Caki2 (cell line): ENCODE results near the gene GRID1. TPM values are rescaled to one million over a fixed set of nuclear protein-coding genes. Genes with fewer than 3 reads are reported as not detected.
A peak's percentile ranks its signal among the peaks of the same experiment; 100 is the strongest.

Experiments used
- DNase-seq: peaks from one replicate; pipeline ENCODE4 v3.0.0-alpha.2; 2015; ENCODE audit warnings: low read depth
- in situ Hi-C: cut with HindIII; loops from 2 replicates; pipeline ENCODE4 v1.10.0; 2016; ENCODE audit warnings: low sequenced_read_pairs, low pct_unique_long_range_greater_than_20kb, mixed read lengths
- total RNA-seq: library from RNA; depleted of rRNA; stranded (reverse); fragments of >200 nt; shearing (Covaris generic); gene quantifications from 2 replicates; pipeline ENCODE4 v1.2.3, GENCODE V29; 2014; ENCODE audit warnings: low replicate concordance

The GRID1 gene
- total RNA-seq, 1 experiment from 2014 or later: 2.6 TPM

DNA sequence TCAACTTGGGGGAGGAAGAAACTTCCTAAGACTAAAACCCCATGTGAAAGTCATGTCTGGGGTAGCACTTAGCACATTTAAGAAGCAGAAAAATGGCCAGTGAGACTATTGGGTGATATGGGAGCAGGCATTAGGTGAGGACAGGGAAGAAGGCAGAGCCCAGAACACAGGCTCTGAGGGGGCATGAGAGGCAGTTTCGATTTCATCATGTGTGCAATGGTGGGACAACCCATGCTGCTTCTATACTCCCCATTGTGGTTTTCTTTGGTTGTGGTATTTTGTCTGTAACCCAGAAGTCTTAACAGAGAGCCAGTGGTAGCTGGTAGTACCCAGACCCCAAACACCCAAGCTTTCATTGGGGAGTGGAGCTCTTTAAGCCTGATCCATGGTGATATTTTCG lies 752.0 kb downstream of the GRID1 start:
- DNase-seq: no peak
- in situ Hi-C loops: no loop called here

DNA sequence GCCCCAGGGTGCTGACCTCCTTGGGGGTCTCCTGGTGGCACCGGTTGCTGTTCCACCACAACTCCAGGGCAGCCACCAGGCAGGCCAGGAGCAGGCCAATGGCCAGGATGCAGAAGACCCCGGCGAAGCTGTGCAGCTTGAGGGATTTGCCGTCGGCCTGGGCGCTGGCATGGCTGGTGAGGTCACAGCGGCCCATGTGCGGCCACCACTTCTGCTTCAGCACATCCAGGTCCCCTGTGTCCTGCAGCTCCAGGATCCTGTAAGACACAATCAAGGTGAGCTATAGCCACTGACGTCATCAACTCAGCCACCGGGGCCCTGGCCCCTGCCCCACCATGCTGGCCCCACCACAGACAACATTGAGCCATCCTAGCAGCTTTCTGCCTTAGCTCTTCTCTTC lies 753.2 kb downstream of the GRID1 start:
- no peak for DNase-seq
- in situ Hi-C loops: no loop called here

DNA sequence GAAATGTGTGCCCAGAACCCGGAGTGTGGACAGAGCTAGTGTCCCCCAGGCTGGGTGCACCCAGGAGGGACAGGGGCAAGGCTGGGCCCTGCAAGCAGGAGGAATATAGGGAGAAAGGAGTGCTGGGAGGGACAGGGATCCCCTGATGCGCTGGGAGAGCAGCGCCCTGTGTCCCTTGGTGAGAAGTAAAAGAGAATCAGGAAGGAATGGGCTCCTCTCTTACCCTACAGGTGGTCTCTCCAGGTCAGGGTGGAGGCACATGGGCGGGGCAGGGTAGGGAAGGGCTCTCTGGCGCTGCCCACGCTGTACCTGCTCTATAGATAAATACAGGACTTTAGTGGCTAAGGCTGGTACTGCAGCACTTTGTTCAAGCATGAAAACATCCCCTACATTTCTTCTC lies 753.8 kb downstream of the GRID1 start:
- no peak for DNase-seq
- in situ Hi-C loops: no loop called here

DNA sequence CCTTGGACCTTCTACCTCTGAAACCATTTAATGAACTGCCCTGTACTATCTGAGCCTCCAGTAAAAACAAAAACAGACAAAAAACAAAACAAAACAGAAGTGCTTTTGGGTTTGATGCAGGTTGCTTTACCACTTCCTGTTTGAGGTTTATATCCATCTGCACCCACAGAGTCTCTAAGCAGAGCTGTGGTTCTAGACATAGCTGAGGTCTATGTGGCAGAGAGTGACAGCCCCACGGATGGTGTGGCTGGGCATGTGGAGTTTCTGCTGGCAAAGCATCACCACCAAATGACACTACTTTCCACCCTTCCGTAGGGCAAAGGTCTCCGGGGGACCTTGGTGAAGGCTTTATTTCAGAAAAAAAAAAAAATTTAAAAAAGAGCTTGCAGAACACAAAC lies 754.2 kb downstream of the GRID1 start:
- no peak for DNase-seq

DNA sequence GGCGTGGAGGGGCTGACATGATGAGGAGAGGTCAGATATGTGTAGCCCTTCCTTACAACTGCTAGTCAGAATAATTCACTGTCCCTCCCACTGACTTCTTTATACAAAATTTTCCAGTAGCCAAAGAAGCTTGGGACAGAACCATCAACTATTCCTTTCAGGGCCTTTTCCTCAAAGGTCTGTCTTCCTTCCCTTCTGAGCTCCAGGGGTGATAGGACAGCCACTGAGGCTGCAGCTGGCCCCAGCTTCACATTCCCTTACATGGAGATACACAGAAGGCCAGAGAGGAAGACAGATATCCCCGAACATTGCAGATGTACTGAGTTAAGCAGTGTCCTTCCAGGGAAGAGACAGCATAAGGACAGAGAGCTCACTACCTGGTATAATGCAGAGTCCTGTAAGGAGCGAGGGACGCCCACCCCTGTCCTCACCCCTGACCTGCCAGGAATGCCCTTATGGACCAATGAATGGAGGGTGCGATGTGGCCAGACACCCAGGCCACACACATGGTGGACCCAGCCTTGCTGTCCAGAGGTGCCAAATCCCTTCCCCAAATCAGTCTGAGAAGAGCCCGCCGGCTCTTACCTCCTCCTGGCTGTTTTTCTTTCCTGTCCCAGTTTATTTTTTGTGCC lies 754.7 kb downstream of the GRID1 start:
- in situ Hi-C loops: no loop called here
- no peak for DNase-seq

More for the DNA sequence above, 754.2 kb downstream of the GRID1 start:
- in situ Hi-C loops: no loop called here

DNA sequence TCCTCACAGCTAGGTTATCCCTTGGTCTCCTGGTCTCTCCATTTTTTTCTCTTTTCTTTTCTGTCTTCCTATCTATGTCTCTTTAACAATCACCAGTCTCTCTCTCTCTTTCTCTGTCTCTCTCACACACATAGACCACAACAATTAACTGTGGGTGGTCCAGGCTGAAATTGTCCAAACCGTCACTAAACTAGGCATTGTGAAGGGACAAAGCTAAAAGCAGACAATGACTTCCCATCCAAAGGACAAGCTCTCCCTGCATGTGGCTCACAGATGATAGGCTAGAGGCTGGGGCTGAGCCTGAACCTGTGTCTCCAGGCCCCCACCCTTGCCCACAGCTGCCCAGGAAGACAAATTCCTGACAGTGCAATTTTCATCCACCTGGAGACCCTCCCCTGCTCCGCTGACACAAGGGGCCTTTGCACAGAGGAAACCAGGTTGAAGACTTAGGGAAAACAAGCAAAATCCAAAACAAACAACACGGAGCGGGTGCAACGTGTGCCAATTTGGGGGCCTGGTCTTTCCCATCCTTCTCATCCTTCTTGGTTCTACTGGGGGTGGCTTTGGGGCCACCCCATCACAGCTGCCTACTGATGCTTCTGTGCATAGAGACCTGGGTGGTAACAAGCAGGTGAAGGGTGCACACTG lies 755.4 kb downstream of the GRID1 start:
- in situ Hi-C loops: no loop called here
- DNase-seq: no peak

DNA sequence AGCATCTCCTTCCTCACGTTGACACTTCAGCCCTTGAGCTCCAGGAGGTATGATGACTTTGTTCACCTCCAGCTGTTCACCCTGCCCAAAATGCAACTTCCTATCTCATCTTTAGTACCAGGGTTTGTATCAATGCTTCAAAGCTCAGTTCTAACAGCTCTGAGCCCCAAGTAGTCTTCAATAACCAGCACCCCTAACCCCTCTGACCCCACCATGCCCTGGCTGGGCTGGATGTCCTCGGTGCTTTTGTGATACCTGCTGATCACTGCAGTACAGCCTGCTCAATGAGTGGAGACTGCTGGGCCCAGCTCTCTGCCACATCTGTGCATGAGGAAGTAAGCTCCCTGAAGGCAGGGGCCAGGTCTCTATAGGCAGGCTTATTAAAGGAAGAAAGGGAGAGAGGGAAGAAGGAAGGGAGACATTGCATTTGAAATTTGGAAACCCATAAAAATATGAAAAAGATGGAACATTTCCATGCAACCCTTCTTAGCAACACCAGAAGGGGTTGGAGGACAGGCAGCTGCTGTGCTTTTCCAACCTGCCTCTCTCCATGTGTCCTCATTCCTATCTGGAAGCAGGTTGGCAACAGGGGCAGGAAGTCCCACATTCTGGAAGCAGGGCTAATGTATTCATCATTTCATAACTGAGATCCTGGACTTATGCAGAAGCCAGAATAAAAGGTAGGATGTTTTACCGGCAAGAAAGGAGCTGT lies 756.1 kb downstream of the GRID1 start:
- in situ Hi-C loops: no loop called here

DNA sequence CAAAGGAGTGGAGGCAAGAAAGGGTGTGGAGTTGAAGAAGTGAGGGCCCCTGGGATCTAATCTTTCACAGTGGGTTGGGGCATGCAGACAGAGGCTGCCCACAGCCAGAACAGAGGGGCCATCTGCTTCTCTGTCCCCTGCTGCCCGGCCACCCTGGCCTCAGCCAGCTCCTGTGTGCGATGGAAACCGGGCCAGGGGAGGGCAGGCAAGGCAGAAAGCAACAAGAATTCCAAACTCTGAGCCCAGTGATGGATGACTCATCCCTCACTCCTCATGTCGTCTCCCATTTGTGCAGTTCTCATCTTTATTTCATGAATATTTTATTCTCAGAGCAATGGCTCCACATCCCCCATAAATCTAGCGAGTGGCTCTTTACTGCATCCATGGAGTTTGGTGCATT lies 757.1 kb downstream of the GRID1 start:
- DNase-seq: no peak
- in situ Hi-C loops: no loop called here

More for the DNA sequence above, 756.1 kb downstream of the GRID1 start:
- no peak for DNase-seq

DNA sequence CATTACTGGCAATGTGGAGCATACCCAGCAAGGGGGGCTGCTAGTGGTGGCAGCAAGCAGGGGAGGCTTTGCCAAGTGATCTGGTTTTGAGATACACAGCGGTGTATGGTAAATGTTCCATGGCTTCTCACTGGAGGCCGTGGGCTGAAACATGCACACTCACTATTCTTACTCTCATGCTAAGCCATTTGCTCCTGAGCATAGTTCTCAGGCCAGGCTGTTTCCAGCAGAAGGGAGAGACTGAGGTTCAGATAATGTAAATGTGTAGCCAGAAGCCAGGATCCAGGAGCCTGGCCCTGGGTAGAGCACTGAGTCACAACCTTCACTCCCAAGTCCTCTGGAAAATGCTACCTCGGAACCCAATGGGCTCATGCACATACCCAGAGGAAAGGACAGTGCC lies 757.9 kb downstream of the GRID1 start:
- no peak for DNase-seq
- in situ Hi-C loops: no loop called here

DNA sequence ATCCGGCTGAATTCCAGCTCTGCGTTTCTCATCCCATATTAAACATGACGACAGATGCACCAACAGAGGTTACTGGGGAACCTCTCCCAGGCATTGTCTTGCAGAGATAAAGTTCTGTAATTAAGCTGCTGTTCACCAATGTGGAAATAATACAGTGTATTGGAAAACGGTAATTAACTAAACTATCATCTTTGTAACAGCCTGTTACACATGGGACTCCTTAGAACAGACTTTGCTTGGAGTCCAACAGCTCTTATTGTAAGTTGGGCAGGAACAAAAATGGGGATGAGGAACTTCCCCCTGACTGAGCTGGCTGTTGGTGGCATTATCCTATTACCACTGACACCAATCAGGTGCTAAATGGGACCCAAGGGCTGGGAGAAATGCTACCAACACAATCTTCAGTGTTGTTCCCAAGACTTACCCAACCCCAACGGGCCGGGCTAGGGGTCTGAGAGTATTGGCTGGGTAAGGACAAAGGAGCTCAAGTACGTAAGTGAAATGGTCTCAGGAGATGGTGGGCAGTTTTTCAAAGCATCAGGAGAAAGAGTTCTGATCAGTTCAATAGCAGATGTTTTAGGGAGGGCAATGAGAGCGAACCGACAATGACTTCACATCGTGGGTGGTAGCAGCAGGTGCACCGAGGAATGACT lies 759.4 kb downstream of the GRID1 start:
- in situ Hi-C loops: no loop called here
- no peak for DNase-seq

DNA sequence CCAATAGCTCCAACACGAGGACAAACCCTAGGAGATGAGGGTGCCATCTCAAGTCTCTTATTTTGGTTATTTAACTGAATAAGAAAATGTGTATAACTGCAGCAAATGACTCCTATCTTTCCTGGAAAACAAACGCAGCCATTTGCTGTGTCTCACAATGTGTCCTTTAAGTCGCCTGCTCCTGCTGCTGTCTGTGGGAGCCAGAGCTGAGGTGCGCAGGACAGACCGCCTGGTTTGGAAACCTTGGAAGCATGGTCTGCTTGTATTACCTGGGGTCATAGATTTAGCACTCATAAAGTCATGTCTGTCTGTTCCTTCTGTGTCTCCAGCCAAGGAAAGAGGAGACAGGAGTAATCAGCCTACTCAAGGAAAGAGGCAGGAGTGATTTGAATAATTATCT lies 760.2 kb downstream of the GRID1 start:
- in situ Hi-C loops: no loop called here
- DNase-seq: no peak

DNA sequence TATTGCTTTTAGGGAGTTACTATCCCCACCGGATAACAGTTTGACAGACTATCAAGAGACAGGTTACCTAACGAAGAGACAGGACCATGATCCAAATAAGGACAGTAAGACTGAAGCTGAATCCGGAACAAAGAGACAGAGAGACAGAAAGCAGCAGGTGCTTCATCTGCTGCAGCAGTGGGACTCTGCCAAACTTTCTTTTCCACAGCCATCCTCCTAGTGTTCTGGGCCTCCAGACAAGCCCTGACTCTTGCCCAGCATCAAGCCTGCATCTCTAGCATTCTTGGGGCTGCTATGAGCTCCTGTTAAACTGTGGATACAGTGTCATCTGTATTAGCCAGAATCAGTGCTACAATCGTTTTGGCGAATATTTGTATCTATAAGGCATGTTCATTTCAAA lies 761.7 kb downstream of the GRID1 start:
- in situ Hi-C loops: no loop called here
- DNase-seq: no peak

DNA sequence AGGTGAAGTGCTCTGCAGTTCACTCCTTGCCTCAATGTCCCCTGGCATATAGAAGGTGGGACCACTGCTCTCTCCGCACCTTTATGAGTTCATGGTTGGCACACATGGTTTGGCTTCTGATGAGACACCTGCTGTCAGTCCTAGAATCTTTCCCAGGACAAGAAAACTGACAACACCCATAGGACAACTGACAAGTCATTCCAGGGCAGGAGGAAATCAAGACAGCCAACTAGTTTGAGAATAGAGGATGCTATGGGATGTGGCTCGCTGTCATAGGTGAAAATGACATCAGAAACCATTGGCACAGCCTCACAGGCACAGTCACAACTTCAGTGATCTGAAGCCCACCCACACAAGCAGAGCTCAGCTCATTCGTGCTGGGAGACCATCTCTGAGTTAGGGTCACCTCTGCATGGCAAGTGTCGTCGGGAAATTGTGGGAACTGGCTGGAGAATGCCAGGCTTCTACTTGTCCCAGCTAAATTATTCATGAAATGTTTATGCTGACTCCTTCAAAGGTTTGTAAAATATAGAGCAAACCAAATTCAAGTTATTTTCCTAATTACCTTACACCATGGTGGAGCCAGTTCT lies 762.4 kb downstream of the GRID1 start:
- in situ Hi-C loops: no loop called here

DNA sequence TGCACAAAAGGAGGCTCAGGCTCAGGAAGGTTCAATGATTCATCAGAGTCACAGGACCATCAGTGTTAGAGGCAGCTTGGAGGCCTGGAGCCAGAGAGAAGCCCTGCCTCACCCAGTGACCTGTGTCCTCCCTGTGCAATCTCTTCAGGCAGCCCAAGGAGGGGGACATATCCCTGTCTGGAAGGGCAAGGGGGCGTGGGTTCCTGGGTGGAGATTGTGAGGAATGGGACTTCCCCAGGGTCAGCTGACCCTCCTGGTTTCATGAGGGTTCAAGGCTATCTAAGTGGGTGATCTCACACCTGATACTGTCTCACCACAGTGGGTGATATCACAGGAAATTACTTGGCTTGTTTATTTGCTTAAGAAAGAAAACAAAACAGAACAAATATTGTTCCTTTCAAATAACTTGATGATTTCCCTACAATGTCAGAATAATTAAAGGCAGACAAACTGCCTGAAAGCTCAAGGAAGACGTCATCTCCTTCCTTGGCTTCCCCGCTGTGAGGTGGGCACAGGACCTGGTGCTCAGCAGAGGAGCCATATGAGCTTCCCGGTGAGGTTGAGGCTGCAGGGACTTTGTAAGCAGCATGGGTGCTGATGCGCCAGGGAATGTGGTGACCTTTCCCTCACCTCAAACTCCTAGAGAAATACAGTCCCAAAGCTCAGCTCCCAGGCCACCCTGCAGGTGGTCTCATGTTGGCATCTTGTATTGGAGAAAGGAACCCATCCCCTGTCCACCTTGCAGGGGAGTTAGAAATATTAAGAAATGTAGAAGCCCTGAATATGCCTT lies 763.2 kb downstream of the GRID1 start:
- peak; percentile 16 for DNase-seq
- in situ Hi-C loops: no loop called here

More for the DNA sequence above, 762.4 kb downstream of the GRID1 start:
- DNase-seq: no peak

DNA sequence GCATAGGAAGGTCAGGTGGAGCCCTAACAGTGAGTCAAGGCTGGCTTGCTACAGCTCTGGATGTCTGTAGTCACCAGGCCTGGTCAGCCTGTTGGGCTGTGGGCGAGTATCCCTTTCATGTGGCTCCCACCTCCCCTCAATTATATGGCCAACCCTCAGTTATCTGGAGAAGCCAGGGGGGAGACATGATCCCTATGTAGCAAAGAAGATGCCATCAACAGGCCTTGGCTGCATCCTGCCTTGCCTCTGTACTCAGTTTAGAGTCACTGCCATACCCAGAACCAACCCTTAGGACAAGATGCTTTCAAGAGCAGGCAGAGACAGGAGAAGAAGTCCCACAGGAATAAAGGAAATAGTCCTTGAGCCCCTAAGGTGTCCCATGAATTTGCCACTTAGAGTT lies 763.9 kb downstream of the GRID1 start:
- DNase-seq: no peak
- in situ Hi-C loops: no loop called here

DNA sequence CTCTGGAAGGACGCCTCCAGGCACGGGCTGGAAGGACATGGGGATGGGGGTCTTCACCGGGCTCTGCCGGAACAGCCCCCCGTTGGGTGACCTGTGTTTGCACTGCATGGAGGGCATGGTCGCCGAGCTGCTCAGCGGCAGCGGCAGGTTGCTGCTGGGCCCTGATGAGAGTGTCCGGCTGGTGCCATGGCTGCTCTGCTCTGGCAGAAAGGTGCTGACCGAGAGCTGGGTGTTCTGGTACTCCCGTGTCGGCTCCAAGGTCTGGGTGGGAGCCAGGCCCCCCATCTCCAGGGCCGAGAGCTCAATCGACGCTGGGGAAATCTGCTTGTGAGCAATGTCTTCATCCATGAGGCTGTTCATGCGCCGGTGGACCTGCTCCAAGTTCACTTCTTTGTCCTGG lies 764.3 kb downstream of the GRID1 start:
- DNase-seq: no peak
- in situ Hi-C loops: no loop called here

DNA sequence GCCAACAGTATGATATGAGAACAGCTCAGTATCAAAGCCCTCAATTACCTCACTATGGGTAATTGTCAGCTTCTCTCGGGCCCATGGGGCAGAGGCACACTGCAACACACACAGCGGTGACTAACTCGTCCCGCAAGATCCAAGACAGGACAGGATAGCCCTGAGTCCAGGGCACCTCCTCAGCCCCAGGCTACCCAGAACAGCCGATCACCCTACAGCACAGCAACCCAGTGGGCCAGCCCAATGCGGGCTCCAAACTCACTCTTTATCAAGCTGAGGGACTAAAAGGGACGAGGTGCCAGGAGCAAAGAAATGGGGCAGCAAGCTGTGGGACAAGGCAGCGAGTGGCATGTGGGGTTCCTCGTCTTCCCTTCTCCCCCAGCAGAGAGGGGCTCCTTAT lies 765.1 kb downstream of the GRID1 start:
- in situ Hi-C loops: no loop called here

DNA sequence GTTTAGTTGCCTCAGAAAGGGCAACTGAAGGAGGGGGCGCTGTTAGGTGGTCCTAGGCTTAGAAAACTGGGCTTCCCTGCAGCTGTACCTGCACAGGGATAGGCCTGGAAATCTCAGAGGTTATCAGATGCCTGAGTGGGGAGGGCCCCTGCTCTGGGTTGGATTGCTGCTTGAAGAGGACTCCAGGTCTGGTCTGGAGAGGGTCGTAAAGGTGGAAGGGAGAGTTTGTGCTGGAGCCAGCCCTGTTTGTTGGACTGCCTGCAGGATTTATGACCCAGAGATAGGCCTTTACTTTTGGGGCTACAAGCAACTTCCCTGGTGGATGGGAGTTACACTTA lies 765.9 kb downstream of the GRID1 start:
- no peak for DNase-seq
- in situ Hi-C loops: no loop called here

More for the DNA sequence above, 765.1 kb downstream of the GRID1 start:
- DNase-seq: no peak
